ENCODE results near the gene POU3F3.

The POU3F3 gene

DNA sequence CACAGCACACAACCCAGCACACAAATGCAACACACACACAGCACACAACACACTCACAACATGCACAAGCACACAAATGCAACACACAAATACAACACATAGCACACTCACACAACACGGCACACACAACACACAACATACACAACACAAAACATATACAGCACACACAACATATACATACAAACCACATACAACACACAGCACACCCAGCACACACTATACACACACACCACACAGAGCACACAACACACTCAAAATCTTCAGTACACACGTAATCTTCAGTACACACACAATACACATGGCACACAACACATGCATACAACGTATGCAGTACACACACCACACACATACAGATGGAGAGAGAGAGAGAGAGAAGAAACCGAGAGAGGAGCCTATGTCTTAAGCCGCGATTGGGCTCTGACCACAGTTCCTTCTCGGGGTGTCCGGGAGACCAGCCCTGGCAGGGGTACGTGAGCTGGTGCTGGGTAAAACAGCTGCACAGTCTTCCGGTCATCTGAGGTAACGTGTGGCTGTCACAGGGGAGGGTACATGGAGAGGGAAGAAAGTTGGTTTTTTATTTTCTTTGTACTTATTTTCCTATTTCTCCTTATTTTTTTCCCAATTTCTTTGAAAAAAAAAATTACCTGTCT, 25.1 kb downstream of the POU3F3 start:
- DNase-seq = no peak

DNA sequence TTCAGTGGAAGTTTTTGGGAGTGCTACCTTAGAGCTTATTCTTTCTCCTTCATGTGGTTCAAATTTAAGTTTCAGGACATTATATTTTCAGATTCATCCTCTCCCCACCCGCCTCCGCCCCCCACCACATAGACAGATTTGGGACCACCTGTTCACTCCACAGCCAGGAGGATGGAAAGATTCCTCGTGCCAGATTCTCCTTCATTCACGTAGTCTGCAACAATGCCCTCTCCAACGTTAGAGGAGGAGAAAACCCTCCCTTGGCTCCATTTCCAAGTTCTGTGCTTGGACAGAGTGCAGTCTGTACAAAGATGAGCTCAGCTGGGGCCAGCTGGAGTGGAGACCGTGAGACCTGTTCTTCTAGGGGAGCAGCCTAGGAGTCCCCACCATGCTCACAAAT, 26.2 kb downstream of the POU3F3 start:
- DNase-seq = no peak

DNA sequence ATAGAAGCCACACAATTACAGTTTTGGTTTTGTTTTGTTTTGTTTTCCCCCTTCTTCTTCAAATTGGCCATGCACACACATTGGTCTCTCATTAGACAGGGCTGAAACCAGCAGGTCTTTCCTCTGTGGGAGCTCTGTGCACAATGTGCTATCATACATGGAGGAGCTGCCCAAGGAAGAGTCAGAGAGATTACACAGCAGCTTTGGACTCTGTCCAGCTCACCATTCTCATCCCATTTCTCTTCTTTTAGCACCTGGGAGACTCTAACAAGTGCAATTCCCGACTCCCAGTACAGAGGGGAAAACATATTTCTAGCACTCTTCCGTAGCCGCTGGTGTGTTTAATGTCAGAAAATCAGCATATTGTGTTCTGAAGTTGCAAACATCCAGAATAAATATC, 29.4 kb downstream of the POU3F3 start:
- no peak for DNase-seq

DNA sequence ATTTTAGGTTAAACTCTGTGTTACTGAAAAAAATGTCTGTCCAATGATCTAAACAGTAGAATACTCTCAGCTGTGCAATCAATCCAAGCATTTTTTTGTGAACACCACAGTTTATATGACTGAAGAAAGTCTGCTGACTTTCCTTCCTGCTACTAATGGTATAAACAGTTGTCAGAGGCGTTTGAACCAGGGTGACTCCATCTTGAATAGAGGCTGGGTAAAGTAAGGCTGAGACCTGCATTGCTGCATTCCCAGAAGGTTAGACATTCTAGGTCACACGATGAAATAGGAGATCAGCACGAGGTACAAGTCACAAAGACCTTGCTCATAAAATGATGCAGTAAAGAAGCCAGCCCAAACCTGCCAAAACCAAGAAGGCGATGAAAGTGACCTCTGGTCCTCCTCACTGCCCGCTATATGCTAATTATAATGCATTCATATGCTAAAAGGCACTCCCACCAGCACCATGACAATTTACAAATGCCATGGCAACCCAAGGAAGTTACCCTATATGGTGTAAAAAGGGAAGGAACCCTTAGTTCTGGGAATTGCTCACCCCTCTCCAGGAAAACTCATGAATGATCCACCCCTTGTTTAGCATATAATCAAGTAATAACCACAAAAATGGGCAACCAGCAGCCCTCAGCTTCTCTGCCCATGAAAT, 31.3 kb downstream of the POU3F3 start:
- DNase-seq = no peak

DNA sequence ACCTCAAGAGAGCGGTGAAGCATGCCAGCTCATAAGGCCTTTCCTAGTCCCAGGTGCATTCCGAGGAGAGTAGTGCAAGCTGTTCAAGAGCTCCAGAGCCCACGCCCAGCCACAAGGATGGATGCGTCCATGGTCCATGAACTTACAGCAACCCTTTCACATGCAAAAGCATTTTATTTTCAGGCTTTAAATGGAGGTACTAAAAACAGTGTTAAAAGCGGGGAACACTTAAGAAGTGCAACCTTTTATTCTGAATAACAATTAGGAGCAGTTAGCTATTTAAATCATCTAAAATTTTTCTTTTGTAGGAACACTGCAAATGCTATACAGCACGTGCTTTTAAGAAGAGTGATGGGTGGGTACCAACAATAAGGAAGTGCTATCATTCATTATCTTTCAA, 33.8 kb downstream of the POU3F3 start:
- no peak for DNase-seq

DNA sequence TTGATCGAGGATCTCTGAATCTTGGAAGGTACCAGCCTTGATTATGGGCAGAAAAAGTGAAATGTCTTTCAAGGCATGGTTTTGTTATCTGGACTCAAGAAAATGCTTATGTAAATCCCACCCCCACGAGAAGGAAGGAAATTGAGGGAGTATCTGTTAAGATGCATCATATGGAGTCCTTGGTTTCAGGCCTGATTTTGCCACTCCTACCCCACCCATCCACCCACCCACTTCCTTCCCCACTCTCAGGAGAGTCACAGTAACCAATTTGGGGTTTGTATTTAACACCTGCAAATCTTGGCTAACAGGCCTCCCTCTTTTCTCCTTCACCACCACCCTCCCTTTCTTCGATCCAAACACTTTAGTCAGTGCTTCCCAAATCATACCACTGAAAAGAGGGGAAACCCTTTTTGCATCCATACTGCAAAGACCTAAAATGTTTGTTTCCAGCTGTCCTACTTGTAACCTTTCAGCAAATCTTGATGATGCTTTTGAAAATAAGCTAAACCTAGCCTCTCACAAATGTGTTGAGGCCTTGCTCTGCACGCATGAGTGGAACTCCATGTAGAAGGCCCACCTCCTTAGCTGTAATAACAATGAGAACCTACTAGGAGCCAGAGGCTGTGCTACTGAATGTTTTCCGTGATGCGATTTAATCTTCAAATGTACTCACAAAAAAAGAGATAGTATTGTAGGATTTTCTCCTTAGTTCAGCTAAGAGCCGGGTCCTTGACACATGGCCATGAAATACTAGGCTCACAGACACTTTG, 34.8 kb downstream of the POU3F3 start:
- DNase-seq = no peak

DNA sequence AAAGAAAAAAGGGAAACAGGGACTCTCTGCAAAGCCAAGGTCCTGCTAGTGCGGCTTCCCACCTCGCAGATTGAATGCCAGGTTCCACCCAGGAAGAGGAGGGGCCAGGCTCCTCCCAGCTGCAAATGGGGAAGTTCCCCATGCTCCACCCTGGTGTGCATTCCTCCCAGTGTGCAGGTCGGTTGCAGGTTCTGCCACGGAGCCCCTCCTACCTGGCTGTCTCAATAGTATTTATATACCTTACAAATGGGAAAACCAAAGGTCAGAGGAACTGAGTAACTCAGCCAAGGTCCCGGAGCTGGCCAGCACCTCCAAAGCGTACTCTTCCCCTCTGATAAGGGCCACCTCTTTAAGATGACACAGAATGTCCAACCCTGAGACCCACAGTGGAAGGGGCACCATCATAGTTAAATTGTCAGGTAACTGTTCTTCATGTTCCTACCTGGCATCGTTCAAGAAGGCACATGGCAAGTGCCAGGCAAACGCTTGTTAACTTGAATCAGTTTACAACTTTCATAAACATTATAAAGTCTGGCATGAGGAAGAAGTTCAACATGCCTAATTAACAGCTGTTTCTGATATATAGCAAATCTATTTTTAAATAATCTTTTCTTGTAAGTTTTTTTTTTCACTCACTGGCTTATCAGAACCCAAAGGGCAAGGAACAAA, 35.5 kb downstream of the POU3F3 start:
- DNase-seq = no peak

DNA sequence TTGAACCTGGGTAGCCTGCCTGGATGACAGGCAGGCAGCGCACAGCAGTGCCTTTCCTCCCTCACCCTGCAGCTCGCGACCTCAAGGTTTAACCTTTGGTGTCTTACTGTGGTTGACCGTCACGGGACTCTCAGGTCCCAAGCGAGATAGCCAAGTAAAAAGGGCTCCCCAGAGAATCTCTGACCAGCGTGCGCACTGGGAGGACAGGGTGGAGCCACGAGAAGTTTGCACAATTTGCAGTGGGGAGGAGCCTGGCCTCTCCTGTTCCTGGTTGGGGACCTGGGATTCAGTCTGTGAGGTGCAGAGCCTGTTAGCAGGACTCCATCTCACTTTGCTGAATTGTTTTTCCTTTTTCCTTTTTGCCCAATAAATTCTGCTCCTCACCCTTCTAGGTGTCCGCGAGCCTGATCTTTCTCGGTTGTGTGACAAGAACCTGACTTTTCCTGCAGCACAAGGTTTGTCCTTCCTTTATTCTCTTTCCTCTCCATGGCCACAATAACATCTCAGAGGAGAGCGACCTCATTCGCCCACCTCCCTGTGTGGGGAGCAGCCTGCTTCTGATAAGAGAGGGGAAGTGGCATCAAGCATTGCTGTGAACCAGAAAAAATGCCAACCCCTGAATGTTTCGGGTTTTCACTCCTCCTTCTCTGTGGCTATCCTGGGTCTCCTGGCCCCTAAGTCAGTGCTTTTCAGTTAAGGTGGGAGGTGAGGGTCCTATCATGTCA, 36.2 kb downstream of the POU3F3 start:
- DNase-seq = no peak

DNA sequence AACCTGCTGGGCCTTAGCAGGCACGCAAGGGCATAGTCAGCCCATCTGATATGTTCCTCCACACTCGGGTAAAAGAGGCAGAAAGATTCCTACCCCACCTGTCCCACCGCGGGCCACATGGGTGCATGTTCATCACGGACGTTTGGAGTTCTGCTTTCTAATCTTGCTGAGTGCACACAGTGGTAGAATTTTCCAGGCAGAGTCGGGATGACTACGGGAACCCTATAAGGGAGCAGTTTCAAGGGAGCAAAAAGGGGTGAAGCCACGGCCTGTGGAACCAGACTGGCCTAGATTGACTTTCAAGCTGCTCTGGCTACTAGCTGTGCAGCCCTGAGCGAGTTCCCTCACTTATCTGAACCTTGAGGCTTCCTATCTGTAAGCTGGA, 36.8 kb downstream of the POU3F3 start:
- no peak for DNase-seq

DNA sequence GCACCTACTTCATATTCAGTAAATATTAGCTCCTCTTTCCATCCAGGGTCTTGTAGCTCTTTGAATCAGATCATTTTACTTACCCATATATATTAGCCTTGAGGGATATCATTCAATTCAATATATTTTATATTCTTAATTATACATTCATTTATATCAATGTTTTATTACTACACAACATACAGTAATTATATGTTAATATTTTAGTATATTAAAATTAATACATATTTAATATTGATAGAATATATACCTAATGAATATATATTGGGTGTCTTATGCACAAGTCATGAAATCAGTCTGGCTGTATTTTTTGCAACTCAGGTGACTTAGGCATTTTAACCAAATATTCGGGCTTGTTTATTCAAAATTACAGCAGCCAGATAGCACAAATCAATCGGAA, 37.2 kb downstream of the POU3F3 start:
- no peak for DNase-seq

DNA sequence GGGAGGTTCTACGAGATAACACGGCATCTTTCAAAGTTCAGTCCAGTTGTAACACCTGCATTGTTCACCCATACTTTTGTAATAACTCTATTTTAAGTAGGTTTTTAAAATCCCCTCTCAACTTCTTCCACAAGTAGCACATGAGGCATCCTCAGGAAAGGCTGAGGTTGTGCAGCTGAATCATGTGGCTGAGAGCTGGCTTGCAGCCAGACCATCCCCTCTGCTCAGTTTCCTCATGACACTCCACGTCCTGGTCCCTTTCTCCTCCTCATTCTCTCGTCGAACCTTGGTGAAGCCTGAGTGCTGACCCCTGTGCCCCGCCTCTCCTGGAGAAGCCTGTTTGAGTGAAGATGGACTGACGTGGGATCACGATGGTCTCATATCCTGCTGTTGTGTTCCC, 42.5 kb downstream of the POU3F3 start:
- DNase-seq = no peak

DNA sequence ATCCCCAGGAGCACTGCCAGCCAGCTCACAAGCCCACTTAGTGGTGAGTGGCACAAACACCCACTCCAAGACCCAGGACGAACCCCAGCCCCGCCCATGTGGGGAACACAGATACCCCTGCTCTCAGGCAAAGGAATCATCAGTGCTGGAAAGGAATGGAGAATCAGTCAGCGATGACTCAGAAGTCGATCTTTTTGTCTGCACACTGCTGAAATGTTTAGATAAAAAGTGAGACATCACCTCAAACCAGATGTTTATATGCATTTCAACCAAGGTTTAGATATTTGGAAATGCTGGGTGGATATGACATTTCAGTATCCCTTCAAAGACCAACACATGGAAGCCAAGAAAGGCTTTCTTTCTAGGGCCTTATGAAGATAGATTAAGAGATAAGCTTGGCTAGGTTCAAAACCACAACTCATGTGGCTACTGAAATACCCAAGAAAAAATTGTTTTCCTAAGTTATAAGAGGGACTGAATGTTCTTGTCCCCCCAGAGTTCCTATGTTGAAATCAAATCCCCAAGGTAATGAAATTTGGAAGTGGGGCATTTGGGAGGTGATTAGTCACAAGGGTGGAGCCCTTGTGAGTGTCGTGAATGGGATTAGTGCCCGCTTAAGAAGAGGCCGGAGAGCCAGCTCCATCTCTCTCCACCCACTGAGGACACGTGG, 43.7 kb downstream of the POU3F3 start:
- DNase-seq = no peak

DNA sequence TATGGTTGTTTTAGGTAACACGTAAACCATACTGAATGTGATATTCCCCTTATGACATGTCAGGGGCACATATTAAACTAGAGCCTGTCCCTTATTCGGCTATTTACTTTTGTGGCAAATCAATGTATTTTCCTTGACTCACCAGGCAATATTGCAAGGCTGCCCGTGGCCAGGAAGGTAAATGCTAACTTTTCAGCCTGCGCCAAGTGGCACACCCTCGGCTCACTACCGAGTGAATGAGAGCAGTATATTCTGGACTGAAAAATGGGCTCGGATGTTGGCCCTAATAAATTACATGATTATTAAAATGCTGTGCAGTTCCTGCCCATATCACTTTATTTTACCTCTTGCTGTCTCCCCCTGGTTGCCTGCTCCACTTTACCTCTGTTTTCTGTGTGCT, 46.7 kb downstream of the POU3F3 start:
- no peak for DNase-seq

DNA sequence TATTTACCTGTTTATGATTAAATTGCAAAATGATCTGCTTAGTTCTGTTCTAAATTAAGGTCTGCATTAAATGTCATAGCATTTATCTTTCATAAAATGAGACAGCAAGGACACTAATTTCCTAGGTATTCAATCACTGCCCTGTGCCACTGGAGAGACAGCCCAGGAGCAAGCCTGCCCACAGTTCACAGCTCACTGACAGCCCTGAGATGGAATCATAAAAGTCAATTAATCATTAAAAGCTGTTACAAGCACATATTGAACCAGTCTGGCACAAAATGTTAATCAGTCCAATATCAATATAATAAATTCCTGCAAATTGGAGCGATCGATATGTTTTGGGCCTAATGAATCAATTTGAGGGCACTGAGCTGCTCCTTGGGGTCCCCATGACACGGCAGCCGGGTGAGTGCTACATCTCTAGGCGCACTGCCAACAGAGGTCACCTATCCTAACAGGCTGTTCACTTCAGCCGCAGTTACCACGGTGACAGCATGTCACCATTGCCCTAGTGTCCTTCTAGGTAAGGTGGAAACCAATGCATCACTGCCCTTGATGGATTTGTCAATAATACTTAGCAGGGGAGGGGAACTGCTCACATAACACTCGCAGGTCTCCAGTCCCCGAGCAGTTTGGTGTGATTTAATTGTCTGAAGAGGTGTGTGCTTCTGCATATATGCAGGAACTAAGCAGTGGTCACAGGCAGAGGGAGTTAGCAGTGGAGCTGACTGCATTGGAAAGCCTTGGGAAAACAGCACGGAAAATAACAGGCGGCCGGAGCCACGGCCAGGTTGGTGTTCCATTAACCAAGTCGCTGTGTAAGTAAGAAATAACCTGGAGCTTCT, 47.3 kb downstream of the POU3F3 start:
- no peak for DNase-seq

DNA sequence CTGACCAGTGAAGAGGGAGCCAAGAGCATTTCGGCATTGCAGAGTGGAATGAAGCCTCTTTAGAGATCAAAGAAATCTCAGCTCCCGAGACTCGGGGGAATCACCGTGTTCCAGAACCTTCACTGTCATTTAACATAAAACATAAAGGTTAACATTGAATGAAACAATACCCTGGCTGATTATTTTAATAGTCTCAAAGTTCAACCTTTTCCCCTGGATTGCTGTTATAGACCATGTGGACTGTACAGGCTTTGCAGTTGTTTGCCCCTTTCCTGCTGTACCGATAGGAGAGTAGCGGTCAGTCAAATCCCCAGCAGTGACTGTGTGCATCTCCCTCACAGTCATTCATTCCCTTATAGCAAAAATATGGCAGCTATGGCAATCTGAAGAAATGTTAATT, 48.4 kb downstream of the POU3F3 start:
- no peak for DNase-seq
